GM19240 (cell line): ENCODE measurements around the gene FN3KRP.
A peak's percentile ranks its signal among the peaks of the same experiment; 100 is the strongest.

ENCODE experiments used
- DNase-seq: peaks from one replicate; pipeline ENCODE4 v3.0.0; 2011; ENCODE audit warnings: low spot score; ENCODE audit not compliant: insufficient read length

The FN3KRP gene

GRCh38 chr17:82687375-82687861 is 29.1 kb upstream of the FN3KRP start:
- DNase-seq: no peak

- DNase-seq: no peak
Observed at GRCh38 chr17:82687871-82688270, 28.6 kb upstream of the FN3KRP start.

GRCh38 chr17:82689077-82689476 is 27.4 kb upstream of the FN3KRP start:
- no peak for DNase-seq

- no peak for DNase-seq
Observed at GRCh38 chr17:82690786-82691489, 25.6 kb upstream of the FN3KRP start.

- DNase-seq: no peak
Observed at GRCh38 chr17:82691714-82692113, 24.8 kb upstream of the FN3KRP start.

GRCh38 chr17:82692268-82692667 is 24.2 kb upstream of the FN3KRP start:
- no peak for DNase-seq

- no peak for DNase-seq
Observed at GRCh38 chr17:82693168-82693867, 23.2 kb upstream of the FN3KRP start.

GRCh38 chr17:82694647-82695046 is 21.9 kb upstream of the FN3KRP start:
- DNase-seq: no peak

GRCh38 chr17:82696259-82696658 is 20.2 kb upstream of the FN3KRP start:
- DNase-seq: no peak

- no peak for DNase-seq
Observed at GRCh38 chr17:82696916-82697807, 19.3 kb upstream of the FN3KRP start.

GRCh38 chr17:82697808-82698064 is 18.8 kb upstream of the FN3KRP start:
- no peak for DNase-seq

GRCh38 chr17:82698065-82698973 is 18.2 kb upstream of the FN3KRP start, which contains the start of gene RAB40B:
Gene RAB40B, minus strand, starts transcription at chr17:82698698. Its CDS starts 102 bp downstream, at chr17:82698596.
- peak; percentile 99 for DNase-seq

GRCh38 chr17:82698974-82699442 is 17.5 kb upstream of the FN3KRP start:
- DNase-seq: no peak

- DNase-seq: no peak
Observed at GRCh38 chr17:82699551-82699950, 17.0 kb upstream of the FN3KRP start.

GRCh38 chr17:82702231-82702927 is 14.1 kb upstream of the FN3KRP start:
- no peak for DNase-seq

GRCh38 chr17:82703036-82703745 is 13.3 kb upstream of the FN3KRP start:
- DNase-seq: no peak

- DNase-seq: no peak
Observed at GRCh38 chr17:82703935-82704865, 12.3 kb upstream of the FN3KRP start.

- no peak for DNase-seq
Observed at GRCh38 chr17:82704886-82705285, 11.6 kb upstream of the FN3KRP start.
